Measurements from ENCODE around the gene SDR39U1.

SDR39U1 gene

GRCh38 chr14:24416932-24417619 lies 25.5 kb downstream of the SDR39U1 start:
- no peak for DNase-seq

GRCh38 chr14:24416254-24416931 lies 26.2 kb downstream of the SDR39U1 start:
- DNase-seq, result peak; percentile 22 to 24
- TF ChIP-seq POLR2A (IDR thresholded peaks at IDR 0.05; ENCODE audit: low read length) (no peak), GATA1 (IDR thresholded peaks at IDR 0.05; ENCODE audit: low read depth, low read length) (no peak)

More at GRCh38 chr14:24416932-24417619, 25.5 kb downstream of the SDR39U1 start:
- no peak for TF ChIP-seq GATA1 (IDR thresholded peaks at IDR 0.05; ENCODE audit: low read depth, low read length)
- no peak for TF ChIP-seq POLR2A (IDR thresholded peaks at IDR 0.05; ENCODE audit: low read length)

- TF ChIP-seq POLR2A (IDR thresholded peaks at IDR 0.05; ENCODE audit: low read length), result no peak
- no peak for TF ChIP-seq GATA1 (IDR thresholded peaks at IDR 0.05; ENCODE audit: low read depth, low read length)
- no peak for DNase-seq
These were observed 26.9 kb downstream of the SDR39U1 start for GRCh38 chr14:24415421-24416253.

GRCh38 chr14:24414732-24415420 lies 27.7 kb downstream of the SDR39U1 start:
- TF ChIP-seq POLR2A (IDR thresholded peaks at IDR 0.05; ENCODE audit: low read length), result no peak
- no peak for TF ChIP-seq GATA1 (IDR thresholded peaks at IDR 0.05; ENCODE audit: low read depth, low read length)
- no peak for DNase-seq

- no peak for DNase-seq
- TF ChIP-seq GATA1 (IDR thresholded peaks at IDR 0.05; ENCODE audit: low read depth, low read length) (no peak), POLR2A (IDR thresholded peaks at IDR 0.05; ENCODE audit: low read length) (no peak)
These were observed 28.5 kb downstream of the SDR39U1 start for GRCh38 chr14:24414077-24414476.

- DNase-seq, result peak; percentile 58 to 66
- TF ChIP-seq POLR2A (IDR thresholded peaks at IDR 0.05; ENCODE audit: low read length) (no peak), GATA1 (IDR thresholded peaks at IDR 0.05; ENCODE audit: low read depth, low read length) (no peak)
These were observed 30.9 kb downstream of the SDR39U1 start for GRCh38 chr14:24411443-24412389.

GRCh38 chr14:24409956-24410355 lies 32.6 kb downstream of the SDR39U1 start:
- no peak for DNase-seq
- TF ChIP-seq GATA1 (IDR thresholded peaks at IDR 0.05; ENCODE audit: low read depth, low read length) (no peak), POLR2A (IDR thresholded peaks at IDR 0.05; ENCODE audit: low read length) (no peak)

GRCh38 chr14:24409192-24409591 lies 33.4 kb downstream of the SDR39U1 start:
- DNase-seq, result no peak
- TF ChIP-seq POLR2A (IDR thresholded peaks at IDR 0.05; ENCODE audit: low read length) (no peak), GATA1 (IDR thresholded peaks at IDR 0.05; ENCODE audit: low read depth, low read length) (no peak)

- no peak for TF ChIP-seq GATA1 (IDR thresholded peaks at IDR 0.05; ENCODE audit: low read depth, low read length)
- no peak for TF ChIP-seq POLR2A (IDR thresholded peaks at IDR 0.05; ENCODE audit: low read length)
- DNase-seq, result no peak
These were observed 33.8 kb downstream of the SDR39U1 start for GRCh38 chr14:24408764-24409163.

GRCh38 chr14:24407608-24408325 lies 34.8 kb downstream of the SDR39U1 start:
- TF ChIP-seq POLR2A (IDR thresholded peaks at IDR 0.05; ENCODE audit: low read length), result no peak
- TF ChIP-seq GATA1 (IDR thresholded peaks at IDR 0.05; ENCODE audit: low read depth, low read length), result no peak
- DNase-seq, result no peak

- DNase-seq, result no peak
- TF ChIP-seq POLR2A (IDR thresholded peaks at IDR 0.05; ENCODE audit: low read length) (no peak), GATA1 (IDR thresholded peaks at IDR 0.05; ENCODE audit: low read depth, low read length) (no peak)
These were observed 36.2 kb downstream of the SDR39U1 start for GRCh38 chr14:24406416-24406815.

GRCh38 chr14:24404814-24405213 lies 37.8 kb downstream of the SDR39U1 start:
- TF ChIP-seq GATA1 (IDR thresholded peaks at IDR 0.05; ENCODE audit: low read depth, low read length) (no peak), POLR2A (IDR thresholded peaks at IDR 0.05; ENCODE audit: low read length) (no peak)
- DNase-seq, result no peak
